ENCODE data around the gene ATF2.

The ATF2 gene

DNA sequence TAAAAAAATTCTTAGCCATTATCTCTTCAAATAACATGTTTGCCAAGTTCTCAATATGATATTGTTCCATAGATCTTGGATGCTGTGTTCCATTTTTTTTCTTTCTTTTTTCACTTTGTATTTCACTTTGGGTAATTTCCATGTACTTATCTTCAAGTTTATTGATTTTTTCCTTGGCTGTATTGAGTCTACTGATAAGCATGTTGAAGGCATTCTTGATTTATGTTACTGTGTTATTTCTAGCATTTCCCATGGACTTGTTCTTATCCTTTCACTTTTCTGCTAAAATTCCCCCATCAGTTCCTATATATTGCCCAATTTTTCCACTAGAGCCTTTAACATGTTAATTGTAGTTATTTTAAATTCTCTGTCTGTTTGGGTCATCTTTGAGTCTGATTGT is 112.0 kb downstream of the ATF2 start:
- no peaks in the 10 kb centered on the region for H3K9me3 ChIP-seq (ENCODE audit: control insufficient read depth, insufficient read depth, low read length)
- peaks cover 3% of the 10 kb centered on the region for H3K4me1 ChIP-seq (ENCODE audit: control insufficient read depth, insufficient read depth, low read length)
- H3K36me3 ChIP-seq (ENCODE audit: control insufficient read depth, insufficient read depth, low read length), result no peaks in the 10 kb centered on the region
- no peak for DNase-seq (ENCODE audit: low read depth, low spot score)
- H3K27me3 ChIP-seq (ENCODE audit: control insufficient read depth, insufficient read depth, low read length), result no peaks in the 10 kb centered on the region
- no peak overlapping the region for H3K4me3 ChIP-seq (ENCODE audit: low read length)
- no peak overlapping the region for H3K27ac ChIP-seq (ENCODE audit: low read length)

- peaks cover 3% of the 10 kb centered on the region for H3K4me1 ChIP-seq (ENCODE audit: control insufficient read depth, insufficient read depth, low read length)
- no peaks in the 10 kb centered on the region for H3K27me3 ChIP-seq (ENCODE audit: control insufficient read depth, insufficient read depth, low read length)
- DNase-seq (ENCODE audit: low read depth, low spot score), result no peak
- no peak overlapping the region for H3K4me3 ChIP-seq (ENCODE audit: low read length)
- no peaks in the 10 kb centered on the region for H3K9me3 ChIP-seq (ENCODE audit: control insufficient read depth, insufficient read depth, low read length)
- no peaks in the 10 kb centered on the region for H3K36me3 ChIP-seq (ENCODE audit: control insufficient read depth, insufficient read depth, low read length)
- no peak overlapping the region for H3K27ac ChIP-seq (ENCODE audit: low read length)
- WGBS (ENCODE audit: insufficient coverage, insufficient read length), result no CpG with 5 or more reads among the region's 4 CpGs
Observed at GRCh38 chr2:175054340-175054739, 113.7 kb downstream of the ATF2 start.

GRCh38 chr2:175049661-175050060 is 118.3 kb downstream of the ATF2 start:
- Histone ChIP-seq H3K36me3 (ENCODE audit: control insufficient read depth, insufficient read depth, low read length) (no peaks in the 10 kb centered on the region), H3K9me3 (ENCODE audit: control insufficient read depth, insufficient read depth, low read length) (no peaks in the 10 kb centered on the region), H3K4me1 (ENCODE audit: control insufficient read depth, insufficient read depth, low read length) (no peaks in the 10 kb centered on the region), H3K4me3 (ENCODE audit: low read length) (no peak overlapping the region), H3K27me3 (ENCODE audit: control insufficient read depth, insufficient read depth, low read length) (no peaks in the 10 kb centered on the region), H3K27ac (ENCODE audit: low read length) (no peak overlapping the region)
- no peak for DNase-seq (ENCODE audit: low read depth, low spot score)

GRCh38 chr2:175048275-175048674 is 119.7 kb downstream of the ATF2 start:
- no peaks in the 10 kb centered on the region for H3K27me3 ChIP-seq (ENCODE audit: control insufficient read depth, insufficient read depth, low read length)
- no CpG with 5 or more reads among the region's 2 CpGs for WGBS (ENCODE audit: insufficient coverage, insufficient read length)
- no peaks in the 10 kb centered on the region for H3K36me3 ChIP-seq (ENCODE audit: control insufficient read depth, insufficient read depth, low read length)
- H3K4me3 ChIP-seq (ENCODE audit: low read length), result no peak overlapping the region
- DNase-seq (ENCODE audit: low read depth, low spot score), result no peak
- no peaks in the 10 kb centered on the region for H3K9me3 ChIP-seq (ENCODE audit: control insufficient read depth, insufficient read depth, low read length)
- H3K27ac ChIP-seq (ENCODE audit: low read length), result no peak overlapping the region
- no peaks in the 10 kb centered on the region for H3K4me1 ChIP-seq (ENCODE audit: control insufficient read depth, insufficient read depth, low read length)

- no peaks in the 10 kb centered on the region for H3K4me1 ChIP-seq (ENCODE audit: control insufficient read depth, insufficient read depth, low read length)
- DNase-seq (ENCODE audit: low read depth, low spot score), result no peak
- H3K9me3 ChIP-seq (ENCODE audit: control insufficient read depth, insufficient read depth, low read length), result no peaks in the 10 kb centered on the region
- no peaks in the 10 kb centered on the region for H3K36me3 ChIP-seq (ENCODE audit: control insufficient read depth, insufficient read depth, low read length)
- no peak overlapping the region for H3K4me3 ChIP-seq (ENCODE audit: low read length)
- no CpG with 5 or more reads among the region's 3 CpGs for WGBS (ENCODE audit: insufficient coverage, insufficient read length)
- H3K27me3 ChIP-seq (ENCODE audit: control insufficient read depth, insufficient read depth, low read length), result no peaks in the 10 kb centered on the region
- H3K27ac ChIP-seq (ENCODE audit: low read length), result no peak overlapping the region
Observed at GRCh38 chr2:175039490-175039889, 128.5 kb downstream of the ATF2 start.

GRCh38 chr2:175039031-175039430 is 129.0 kb downstream of the ATF2 start:
- Histone ChIP-seq H3K9me3 (ENCODE audit: control insufficient read depth, insufficient read depth, low read length) (no peaks in the 10 kb centered on the region), H3K4me1 (ENCODE audit: control insufficient read depth, insufficient read depth, low read length) (no peaks in the 10 kb centered on the region), H3K4me3 (ENCODE audit: low read length) (no peak overlapping the region), H3K27ac (ENCODE audit: low read length) (no peak overlapping the region), H3K36me3 (ENCODE audit: control insufficient read depth, insufficient read depth, low read length) (no peaks in the 10 kb centered on the region), H3K27me3 (ENCODE audit: control insufficient read depth, insufficient read depth, low read length) (no peaks in the 10 kb centered on the region)
- no peak for DNase-seq (ENCODE audit: low read depth, low spot score)
- WGBS (ENCODE audit: insufficient coverage, insufficient read length), result no CpG with 5 or more reads among the region's 5 CpGs

DNA sequence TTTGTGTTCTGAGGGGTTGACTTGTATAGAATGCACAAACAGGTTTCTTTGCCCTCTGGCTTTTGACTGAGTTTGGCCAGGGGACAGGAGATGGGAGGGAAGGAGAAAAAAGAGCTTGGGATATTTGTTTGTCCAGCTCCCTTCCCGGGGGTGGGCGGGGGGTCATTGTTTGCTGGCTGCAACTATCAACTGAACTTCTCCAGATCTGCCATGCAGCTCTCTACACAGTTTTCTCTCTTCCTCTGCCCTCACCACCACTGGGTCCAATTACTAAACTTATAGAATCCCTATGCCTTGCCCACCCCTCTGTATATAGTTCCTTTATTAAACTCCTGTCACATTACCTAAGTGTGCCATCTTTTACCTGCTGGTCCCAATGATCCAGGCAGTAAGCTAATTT is 130.1 kb downstream of the ATF2 start:
- no peaks in the 10 kb centered on the region for H3K9me3 ChIP-seq (ENCODE audit: control insufficient read depth, insufficient read depth, low read length)
- WGBS (ENCODE audit: insufficient coverage, insufficient read length), result no CpG with 5 or more reads among the region's 2 CpGs
- H3K27ac ChIP-seq (ENCODE audit: low read length), result no peak overlapping the region
- DNase-seq (ENCODE audit: low read depth, low spot score), result no peak
- no peaks in the 10 kb centered on the region for H3K36me3 ChIP-seq (ENCODE audit: control insufficient read depth, insufficient read depth, low read length)
- H3K27me3 ChIP-seq (ENCODE audit: control insufficient read depth, insufficient read depth, low read length), result no peaks in the 10 kb centered on the region
- no peaks in the 10 kb centered on the region for H3K4me1 ChIP-seq (ENCODE audit: control insufficient read depth, insufficient read depth, low read length)
- H3K4me3 ChIP-seq (ENCODE audit: low read length), result no peak overlapping the region

GRCh38 chr2:175036582-175037018 is 131.4 kb downstream of the ATF2 start:
- H3K9me3 ChIP-seq (ENCODE audit: control insufficient read depth, insufficient read depth, low read length), result no peaks in the 10 kb centered on the region
- no peaks in the 10 kb centered on the region for H3K36me3 ChIP-seq (ENCODE audit: control insufficient read depth, insufficient read depth, low read length)
- H3K4me3 ChIP-seq (ENCODE audit: low read length), result no peak overlapping the region
- H3K27me3 ChIP-seq (ENCODE audit: control insufficient read depth, insufficient read depth, low read length), result no peaks in the 10 kb centered on the region
- H3K27ac ChIP-seq (ENCODE audit: low read length), result no peak overlapping the region
- DNase-seq (ENCODE audit: low read depth, low spot score), result no peak
- H3K4me1 ChIP-seq (ENCODE audit: control insufficient read depth, insufficient read depth, low read length), result no peaks in the 10 kb centered on the region
- WGBS (ENCODE audit: insufficient coverage, insufficient read length), result no CpG with 5 or more reads among the region's 5 CpGs

DNA sequence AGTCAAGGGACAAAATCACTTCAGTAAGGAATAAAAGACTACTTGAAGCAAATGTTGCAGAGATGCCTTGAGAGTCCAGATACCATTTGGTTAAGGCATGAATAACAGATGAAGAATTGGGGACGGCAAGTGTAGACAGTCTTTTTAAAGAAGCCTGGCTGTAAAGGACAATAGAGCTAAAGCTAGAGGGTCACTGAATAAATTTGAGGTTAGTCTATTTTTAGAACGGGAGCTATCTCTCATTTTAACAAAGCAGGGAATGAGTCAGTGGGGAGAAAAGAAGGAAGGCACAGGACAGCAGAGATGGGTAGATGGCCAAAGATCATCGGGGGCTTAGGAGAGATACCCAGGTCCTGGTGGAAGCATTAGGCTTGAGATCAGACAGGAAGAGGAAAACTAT is 132.2 kb downstream of the ATF2 start:
- Histone ChIP-seq H3K4me1 (ENCODE audit: control insufficient read depth, insufficient read depth, low read length) (no peaks in the 10 kb centered on the region), H3K27ac (ENCODE audit: low read length) (no peak overlapping the region), H3K27me3 (ENCODE audit: control insufficient read depth, insufficient read depth, low read length) (no peaks in the 10 kb centered on the region), H3K9me3 (ENCODE audit: control insufficient read depth, insufficient read depth, low read length) (no peaks in the 10 kb centered on the region), H3K4me3 (ENCODE audit: low read length) (no peak overlapping the region), H3K36me3 (ENCODE audit: control insufficient read depth, insufficient read depth, low read length) (no peaks in the 10 kb centered on the region)
- WGBS (ENCODE audit: insufficient coverage, insufficient read length), result no CpG with 5 or more reads among the region's 3 CpGs
- DNase-seq (ENCODE audit: low read depth, low spot score), result no peak

DNA sequence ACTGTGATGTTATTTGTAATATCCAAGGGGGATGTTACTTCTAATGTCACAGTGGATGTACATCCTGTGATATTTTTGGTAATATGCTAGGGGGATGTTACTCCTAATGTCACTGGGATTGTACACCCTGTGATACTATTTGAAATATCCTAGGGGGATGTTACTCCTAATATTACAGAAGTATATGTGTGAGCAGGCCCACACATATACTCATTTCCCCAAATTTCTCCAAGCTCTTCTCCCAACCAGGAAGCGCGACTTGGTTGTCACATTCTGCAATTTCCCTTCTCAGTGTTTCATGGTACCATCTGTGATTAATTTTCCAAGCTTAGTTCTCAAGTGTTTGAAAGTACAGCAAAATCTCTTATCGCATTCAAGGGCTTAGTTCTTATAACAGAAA is 133.3 kb downstream of the ATF2 start:
- Histone ChIP-seq H3K4me1 (ENCODE audit: control insufficient read depth, insufficient read depth, low read length) (no peaks in the 10 kb centered on the region), H3K27me3 (ENCODE audit: control insufficient read depth, insufficient read depth, low read length) (no peaks in the 10 kb centered on the region), H3K36me3 (ENCODE audit: control insufficient read depth, insufficient read depth, low read length) (no peaks in the 10 kb centered on the region), H3K27ac (ENCODE audit: low read length) (no peak overlapping the region), H3K9me3 (ENCODE audit: control insufficient read depth, insufficient read depth, low read length) (no peaks in the 10 kb centered on the region), H3K4me3 (ENCODE audit: low read length) (no peak overlapping the region)
- DNase-seq (ENCODE audit: low read depth, low spot score), result no peak
- no CpG with 5 or more reads among the region's 3 CpGs for WGBS (ENCODE audit: insufficient coverage, insufficient read length)

DNA sequence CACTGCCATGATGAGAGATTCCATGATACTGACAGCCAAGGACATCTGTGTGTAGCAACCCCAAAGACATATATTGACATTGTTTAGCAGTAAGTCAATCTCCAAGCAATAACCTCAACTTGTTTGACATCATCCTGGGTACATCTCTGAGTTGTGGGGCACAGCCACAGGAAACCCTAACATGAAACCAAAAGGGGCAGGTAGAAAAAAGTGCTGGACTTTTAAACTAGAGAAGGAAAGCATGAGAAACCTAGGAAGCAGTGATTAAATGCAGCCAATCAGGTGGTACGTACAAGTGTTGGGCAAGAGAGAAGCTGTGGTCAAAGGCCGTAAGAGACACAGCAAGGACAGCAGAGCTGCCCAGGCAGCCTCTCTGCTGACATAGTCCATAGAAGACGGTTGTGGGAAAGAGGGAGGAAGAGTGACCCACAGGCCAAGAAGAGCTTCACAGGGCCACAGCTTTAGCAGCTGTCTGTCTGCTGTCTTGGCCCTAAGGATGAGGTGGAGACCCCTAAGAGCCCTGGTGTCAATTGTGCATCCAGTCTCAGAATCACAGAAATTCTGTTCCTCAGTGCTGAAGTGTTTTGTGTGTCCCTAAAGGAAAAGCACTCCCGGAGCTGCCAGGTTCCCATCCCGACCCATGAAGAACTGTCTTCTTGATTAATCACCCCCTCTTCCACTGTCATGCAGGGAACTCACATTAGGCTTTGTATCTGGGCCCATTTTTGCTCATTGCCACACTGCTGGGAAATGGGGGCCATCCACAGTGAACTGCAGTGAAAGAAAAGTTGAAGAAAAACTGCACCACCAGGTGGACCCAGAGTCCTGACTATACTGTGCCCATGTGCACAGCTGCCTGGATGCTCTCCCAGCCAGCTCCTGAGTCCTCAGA is 137.4 kb downstream of the ATF2 start:
- H3K27me3 ChIP-seq (ENCODE audit: control insufficient read depth, insufficient read depth, low read length), result no peaks in the 10 kb centered on the region
- DNase-seq (ENCODE audit: low read depth, low spot score), result peak; percentile 37
- H3K9me3 ChIP-seq (ENCODE audit: control insufficient read depth, insufficient read depth, low read length), result no peaks in the 10 kb centered on the region
- H3K36me3 ChIP-seq (ENCODE audit: control insufficient read depth, insufficient read depth, low read length), result no peaks in the 10 kb centered on the region
- H3K27ac ChIP-seq (ENCODE audit: low read length), result no peak overlapping the region
- 0 out of 2 replicates have a peak, but pooled peaks cover 2% of the 10 kb centered on the region for H3K4me1 ChIP-seq (ENCODE audit: control insufficient read depth, insufficient read depth, low read length)
- no CpG with 5 or more reads among the region's 5 CpGs for WGBS (ENCODE audit: insufficient coverage, insufficient read length)
- no peak overlapping the region for H3K4me3 ChIP-seq (ENCODE audit: low read length)

Measured in iPS DF 6.9 (cell line).